Astrocyte (in vitro differentiated cells and primary cell): ENCODE measurements around the gene CLCA4.

Experiments used
- CTCF ChIP-seq: IDR thresholded peaks from 2 replicates; pipeline ENCODE4 v1.5.1; 2011; ENCODE audit warnings: low read depth, mild to moderate bottlenecking, inconsistent platforms, low read length, moderate library complexity; ENCODE audit not compliant: insufficient read depth
- EZH2 ChIP-seq: IDR thresholded peaks from 2 replicates; pipeline ENCODE4 v1.6.1; 2012; ENCODE audit warnings: mild to moderate bottlenecking, low read length, inconsistent platforms; ENCODE audit not compliant: insufficient read depth

DNA sequence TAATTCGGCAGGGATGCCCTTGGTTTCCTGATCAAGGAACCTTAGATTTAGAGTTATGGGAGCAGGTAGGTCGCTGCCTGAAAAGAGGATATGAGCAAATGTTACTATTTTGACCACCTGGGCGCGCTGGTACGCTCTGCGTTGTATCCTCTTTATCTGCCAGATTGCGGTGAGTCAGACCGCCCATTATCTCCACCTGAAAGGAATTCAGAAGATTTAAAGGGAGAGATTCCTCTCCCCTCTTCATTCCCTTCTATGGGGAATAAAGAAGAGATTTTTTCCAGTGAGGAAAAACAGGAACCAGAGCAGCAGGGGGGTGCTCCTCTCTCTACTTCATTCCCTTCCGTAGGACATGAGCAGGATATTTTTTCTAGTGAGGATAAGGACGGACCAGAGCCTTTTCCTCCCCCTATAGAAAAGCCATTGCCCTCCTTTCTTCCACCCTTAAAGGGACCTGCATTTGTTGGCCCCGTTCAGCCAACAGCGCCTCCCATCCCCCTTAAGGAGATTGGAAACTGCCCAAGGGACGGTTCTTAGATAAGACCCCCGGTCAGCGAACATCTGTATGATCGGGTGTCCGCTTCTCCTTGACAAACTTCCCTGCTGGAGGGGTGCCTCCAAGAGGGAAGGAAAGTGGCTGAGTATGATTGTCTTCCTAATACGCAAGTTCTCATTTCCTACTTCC, 44.0 kb upstream of the CLCA4 start:
- TF ChIP-seq EZH2, result no peak
- no peak for TF ChIP-seq CTCF
